IMR-90 (cell line): Measurements from ENCODE around the gene MARCO. TPM values are rescaled to one million over a fixed set of nuclear protein-coding genes. Genes with fewer than 3 reads are reported as not detected.

ENCODE experiments used
- ATAC-seq: fragments of 200-7000 bp; cut with Tn5 transposase; 2 replicates; pipeline ENCODE4 v1.9.1; 2020; ENCODE audit warnings: low read depth, mild to moderate bottlenecking, moderate library complexity
- BruUV-seq: library from RNA; stranded (reverse); fragments of 400-500 nt; replicated peaks from 2 replicates; lab custom pipeline; 2021; lab: Mats Ljungman, UMichigan
- CTCF ChIA-PET: fragments of 300-600 bp; formaldehyde crosslinking; extraction: SDS; loops from one replicate; lab custom pipeline; 2021; ENCODE audit warnings: antibody characterized with exemption; lab: Yijun Ruan, JAX
- POLR2A ChIA-PET: fragments of 300-600 bp; sonication (Branson Sonifier 250); formaldehyde crosslinking; loops from one replicate; lab custom pipeline; 2022; ENCODE audit warnings: antibody characterized with exemption; ENCODE audit not compliant: unreplicated experiment; lab: Charles Lee
- DNase-seq: peaks from one replicate; pipeline ENCODE4 v3.0.0; 2013
- H2AFZ ChIP-seq: replicated peaks from 2 replicates; pipeline ENCODE3; 2013; ENCODE audit warnings: low read length, mild to moderate bottlenecking; ENCODE audit not compliant: poor library complexity
- H2AK5ac ChIP-seq: 2 replicates; pipeline ENCODE4 v1.6.1; 2013; ENCODE audit warnings: low read depth, low read length, inconsistent platforms
- H2AK9ac ChIP-seq: replicated peaks from 2 replicates; pipeline ENCODE3; 2013; ENCODE audit warnings: mild to moderate bottlenecking, low read depth, low read length, moderate library complexity; ENCODE audit not compliant: poor library complexity
- H2BK120ac ChIP-seq: 2 replicates; pipeline ENCODE4 v1.6.1; 2013; ENCODE audit warnings: low read depth, low read length, inconsistent platforms
- H2BK15ac ChIP-seq: 3 replicates; pipeline ENCODE4 v1.6.1; 2013; ENCODE audit warnings: low read depth, low read length, inconsistent platforms
- H2BK20ac ChIP-seq: 2 replicates; pipeline ENCODE4 v1.6.1; 2013; ENCODE audit warnings: low read depth, mild to moderate bottlenecking, inconsistent platforms, low read length, moderate library complexity
- H2BK5ac ChIP-seq: 2 replicates; pipeline ENCODE4 v1.6.1; 2013; ENCODE audit warnings: mild to moderate bottlenecking, low read depth, low read length, inconsistent platforms; ENCODE audit not compliant: poor library complexity, severe bottlenecking
- H3K14ac ChIP-seq: replicated peaks from 2 replicates; pipeline ENCODE4 v1.6.1; 2013; ENCODE audit warnings: low read depth, low read length, inconsistent platforms
- H3K18ac ChIP-seq: 2 replicates; pipeline ENCODE4 v1.6.1; 2013; ENCODE audit warnings: low read depth, low read length, control low read depth
- H3K23ac ChIP-seq: 2 replicates; pipeline ENCODE4 v1.6.1; 2013; ENCODE audit warnings: low read depth, low read length, inconsistent platforms
- H3K27ac ChIP-seq: 2 replicates; pipeline ENCODE4 v1.5.1; 2013; ENCODE audit warnings: mild to moderate bottlenecking, control low read depth, low read length; ENCODE audit not compliant: insufficient read depth
- H3K27me3 ChIP-seq: 2 replicates; pipeline ENCODE4 v1.6.1; 2013; ENCODE audit warnings: low read length; ENCODE audit not compliant: control insufficient read depth, insufficient read depth
- H3K36me3 ChIP-seq: 2 replicates; pipeline ENCODE4 v1.6.1; 2013; ENCODE audit warnings: low read length, mixed read lengths; ENCODE audit not compliant: control insufficient read depth, insufficient read depth
- H3K4ac ChIP-seq: 2 replicates; pipeline ENCODE4 v1.6.1; 2013; ENCODE audit warnings: low read depth, low read length, inconsistent platforms
- H3K4me1 ChIP-seq: 2 replicates; pipeline ENCODE4 v1.6.1; 2013; ENCODE audit warnings: low read length, mixed read lengths; ENCODE audit not compliant: control insufficient read depth, insufficient read depth
- H3K4me2 ChIP-seq: 2 replicates; pipeline ENCODE4 v1.6.1; 2013; ENCODE audit warnings: low read depth, mild to moderate bottlenecking, control low read depth, low read length, moderate library complexity
- H3K4me3 ChIP-seq: 2 replicates; pipeline ENCODE4 v1.5.1; 2013; ENCODE audit warnings: low read depth, mild to moderate bottlenecking, control low read depth, low read length, moderate library complexity; ENCODE audit not compliant: insufficient read depth
- H3K56ac ChIP-seq: 2 replicates; pipeline ENCODE4 v1.6.1; 2013; ENCODE audit warnings: low read length, inconsistent platforms; ENCODE audit not compliant: insufficient read depth; ENCODE audit errors: extremely low read depth
- H3K79me1 ChIP-seq, 2 experiments: 2 replicates each; pipeline ENCODE4 v1.6.1; 2013; ENCODE audit warnings: low read length in 2 of 2, inconsistent platforms in 1 of 2, low read depth in 1 of 2
- H3K9ac ChIP-seq: 2 replicates; pipeline ENCODE4 v1.6.1; 2013; ENCODE audit warnings: low read depth, low read length, control low read depth
- H3K9me1 ChIP-seq: 2 replicates; pipeline ENCODE4 v1.6.1; 2013; ENCODE audit warnings: low read length, inconsistent platforms; ENCODE audit not compliant: insufficient read depth
- H3K9me3 ChIP-seq: 2 replicates; pipeline ENCODE4 v1.6.1; 2013; ENCODE audit warnings: low read length; ENCODE audit not compliant: control insufficient read depth, insufficient read depth
- H4K20me1 ChIP-seq: 2 replicates; pipeline ENCODE4 v1.6.1; 2013; ENCODE audit warnings: low read length, inconsistent platforms; ENCODE audit not compliant: insufficient read depth
- H4K5ac ChIP-seq: 2 replicates; pipeline ENCODE4 v1.6.1; 2013; ENCODE audit warnings: mild to moderate bottlenecking, low read depth, low read length, control low read depth
- H4K8ac ChIP-seq, 2 experiments: 2 replicates each; pipeline ENCODE4 v1.6.1; 2013; ENCODE audit warnings: low read depth in 2 of 2, low read length in 2 of 2, control low read depth in 1 of 2, inconsistent platforms in 1 of 2
- H4K91ac ChIP-seq: 2 replicates; pipeline ENCODE4 v1.6.1; 2013; ENCODE audit warnings: low read depth, low read length, inconsistent platforms; ENCODE audit not compliant: insufficient read depth
- BHLHE40 ChIP-seq: fragments of 150-350 bp; IDR thresholded peaks from 2 replicates; pipeline ENCODE4 v1.6.1; 2016; ENCODE audit warnings: mild to moderate bottlenecking, low read depth, low read length
- CEBPB ChIP-seq: IDR thresholded peaks from 2 replicates; pipeline ENCODE4 v1.6.1; 2012; ENCODE audit warnings: low read depth, low read length, improper control_type of control experiment
- CHD1 ChIP-seq: IDR thresholded peaks from 2 replicates; pipeline ENCODE4 v1.6.1; 2012; ENCODE audit warnings: low read depth, low read length, improper control_type of control experiment
- MAFK ChIP-seq: IDR thresholded peaks from 2 replicates; pipeline ENCODE4 v1.6.1; 2012; ENCODE audit warnings: low read depth, low read length, improper control_type of control experiment
- MAZ ChIP-seq: IDR thresholded peaks from 2 replicates; pipeline ENCODE4 v1.6.1; 2012; ENCODE audit warnings: low read depth, mild to moderate bottlenecking, low read length, improper control_type of control experiment, moderate library complexity, borderline replicate concordance
- MXI1 ChIP-seq: IDR thresholded peaks from 2 replicates; pipeline ENCODE4 v1.6.1; 2012; ENCODE audit warnings: low read depth, mild to moderate bottlenecking, low read length, moderate library complexity, borderline replicate concordance
- NFE2L2 ChIP-seq: fragments of 150-350 bp; IDR thresholded peaks from 2 replicates; pipeline ENCODE4 v1.6.1; 2016; ENCODE audit warnings: low read depth, mild to moderate bottlenecking, low read length
- POLR2A ChIP-seq: IDR thresholded peaks from 2 replicates; pipeline ENCODE4 v1.6.1; 2012; ENCODE audit warnings: mild to moderate bottlenecking, low read depth, low read length
- RAD21 ChIP-seq: IDR thresholded peaks from 2 replicates; pipeline ENCODE4 v1.6.1; 2012; ENCODE audit warnings: low read length, improper control_type of control experiment
- RCOR1 ChIP-seq: IDR thresholded peaks from 2 replicates; pipeline ENCODE4 v1.6.1; 2012; ENCODE audit warnings: mild to moderate bottlenecking, low read length, improper control_type of control experiment; ENCODE audit not compliant: insufficient replicate concordance
- RFX5 ChIP-seq: IDR thresholded peaks from 2 replicates; pipeline ENCODE4 v1.8.0; 2012; ENCODE audit warnings: low read depth, mild to moderate bottlenecking, low read length, moderate library complexity
- WGBS, 2 experiments: methylation state at CpG; one replicate each; pipeline versions ENCODE4 v1.1.5 to v1.1.7; 2013; ENCODE audit warnings: missing lambda C conversion rate in 2 of 2; ENCODE audit not compliant: insufficient read length in 1 of 2; ENCODE audit errors: extremely low coverage in 2 of 2; 5-methylcytosine and 5-hydroxymethylcytosine counted together
- dilution Hi-C: fragments of 300-500 bp; cut with HindIII; formaldehyde crosslinking; loops from one replicate; pipeline ENCODE4 v1.14.3; 2018; ENCODE audit warnings: low sequenced_read_pairs; ENCODE audit not compliant: unreplicated experiment
- in situ Hi-C: fragments of 300-500 bp; cut with MboI; formaldehyde crosslinking; loops from 3 replicates; pipeline ENCODE4 v1.14.3; 2019; ENCODE audit warnings: low sequenced_read_pairs, inconsistent platforms, mixed read lengths
- intact Hi-C: fragments of 100-400 bp; cut with micrococcal nuclease; formaldehyde crosslinking; loops from 2 replicates; pipeline ENCODE4 v1.10.0; 2022
- polyA plus RNA-seq, 3 experiments: library from polyadenylated mRNA; depleted of rRNA; stranded (reverse); fragments of >200 nt; gene quantifications; 2 replicates each; pipeline ENCODE4 v1.2.3, GENCODE V29; 2012; ENCODE audit warnings: low replicate concordance in 1 of 3
- total RNA-seq: library from RNA; depleted of rRNA; stranded (reverse); fragments of >200 nt; gene quantifications from 2 replicates; pipeline ENCODE4 v1.2.3, GENCODE V29; 2012
- TF ChIP-seq, protein P1 (sequence below): conservative IDR thresholded peaks from 2 replicates; pipeline ENCODE4 v1.5.1; 2012; ENCODE audit warnings: mild to moderate bottlenecking, low read depth, low read length, improper control_type of control experiment
- TF ChIP-seq, protein P2 (sequence below): fragments of 150-350 bp; IDR thresholded peaks from 2 replicates; pipeline ENCODE4 v1.6.1; 2016; ENCODE audit warnings: low read depth, mild to moderate bottlenecking, low read length, moderate library complexity, borderline replicate concordance
- TF ChIP-seq, protein P3 (sequence below): fragments of 150-350 bp; IDR thresholded peaks from 2 replicates; pipeline ENCODE4 v1.6.1; 2017; ENCODE audit warnings: mild to moderate bottlenecking, antibody characterized with exemption, low read length, low read depth

The MARCO gene
- total and polyA plus RNA-seq, 2 of the 4 experiments (the other 2 are of a cell fraction), result not detected

DNA sequence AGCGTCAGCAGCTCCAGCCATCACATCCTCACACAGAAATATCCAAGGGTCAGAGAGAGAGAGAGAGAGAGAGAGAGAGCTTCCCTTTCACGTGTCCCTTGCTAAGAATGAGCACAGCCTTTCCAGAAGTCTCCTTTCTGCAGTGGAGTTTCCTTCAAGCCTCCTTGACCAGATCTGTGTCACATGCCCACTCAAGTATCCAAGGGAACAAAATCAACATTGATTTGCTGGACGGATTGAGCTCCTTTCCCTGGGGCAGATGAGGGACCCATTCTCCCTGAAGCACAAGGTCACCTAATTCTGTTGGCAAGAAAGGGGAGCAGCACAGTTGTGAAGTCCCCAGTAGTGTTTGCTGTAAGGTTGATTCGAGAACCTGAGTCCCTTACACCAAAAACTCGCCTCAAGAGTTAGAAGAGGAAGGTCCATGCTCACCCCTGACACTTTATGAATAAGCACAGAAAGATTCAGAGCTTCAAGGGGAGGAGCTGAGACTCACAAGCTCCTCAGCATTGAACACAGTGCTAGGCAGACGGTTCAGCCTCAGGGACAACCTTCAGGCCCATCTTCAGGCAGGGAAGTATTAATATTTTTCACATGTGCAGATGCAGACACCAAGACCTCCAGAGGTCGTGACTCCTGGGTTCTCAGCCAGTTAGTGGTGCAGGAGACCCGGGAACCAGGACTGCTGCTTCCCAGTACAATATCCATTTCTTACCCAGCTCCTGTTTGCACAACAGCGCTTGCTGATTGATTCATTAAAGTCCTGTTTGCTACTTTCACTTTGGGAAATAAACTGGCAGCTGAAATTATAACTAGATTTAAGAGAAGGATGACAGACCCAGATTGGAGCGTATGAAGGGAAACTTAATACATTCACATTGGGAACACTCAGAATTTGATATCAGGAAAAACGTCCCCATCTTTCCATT, 38.2 kb upstream of the MARCO start:
- no peak overlapping the region for H3K27ac ChIP-seq
- 0 out of 2 replicates have a peak, but pooled peaks cover 2% of the 10 kb centered on the region for H3K9me3 ChIP-seq
- dilution Hi-C loops (no loop called here), intact Hi-C loops (no loop called here), in situ Hi-C loops (no loop called here)
- BruUV-seq, result no TSS peak
- no peaks in the 10 kb centered on the region for H3K9me1 ChIP-seq
- no peak overlapping the region for H2BK5ac ChIP-seq
- 33% methylated on average over 1 of the region's 11 CpGs; no CpG with 5 or more reads in 1 of the 2 experiments for WGBS, 2 experiments
- H2BK20ac ChIP-seq, result no peak overlapping the region
- H2AK5ac ChIP-seq, result no peak overlapping the region
- no peak overlapping the region for H4K5ac ChIP-seq
- H2BK120ac ChIP-seq, result no peak overlapping the region
- H2BK15ac ChIP-seq, result no peak overlapping the region
- no peak overlapping the region for H4K91ac ChIP-seq
- H3K4me1 ChIP-seq, result no peaks in the 10 kb centered on the region
- H2AK9ac ChIP-seq, result no peak overlapping the region
- ChIA-PET POLR2A (no interaction called here), CTCF (no interaction called here)
- no peak overlapping the region for H4K8ac ChIP-seq
- TF ChIP-seq NFE2L2 (no peak), BHLHE40 (no peak), RFX5 (no peak), CHD1 (no peak), MAFK (no peak), CEBPB (no peak), MAZ (no peak), RAD21 (no peak), POLR2A (no peak), MXI1 (no peak), RCOR1 (no peak)
- TF ChIP-seq, protein P1, sequence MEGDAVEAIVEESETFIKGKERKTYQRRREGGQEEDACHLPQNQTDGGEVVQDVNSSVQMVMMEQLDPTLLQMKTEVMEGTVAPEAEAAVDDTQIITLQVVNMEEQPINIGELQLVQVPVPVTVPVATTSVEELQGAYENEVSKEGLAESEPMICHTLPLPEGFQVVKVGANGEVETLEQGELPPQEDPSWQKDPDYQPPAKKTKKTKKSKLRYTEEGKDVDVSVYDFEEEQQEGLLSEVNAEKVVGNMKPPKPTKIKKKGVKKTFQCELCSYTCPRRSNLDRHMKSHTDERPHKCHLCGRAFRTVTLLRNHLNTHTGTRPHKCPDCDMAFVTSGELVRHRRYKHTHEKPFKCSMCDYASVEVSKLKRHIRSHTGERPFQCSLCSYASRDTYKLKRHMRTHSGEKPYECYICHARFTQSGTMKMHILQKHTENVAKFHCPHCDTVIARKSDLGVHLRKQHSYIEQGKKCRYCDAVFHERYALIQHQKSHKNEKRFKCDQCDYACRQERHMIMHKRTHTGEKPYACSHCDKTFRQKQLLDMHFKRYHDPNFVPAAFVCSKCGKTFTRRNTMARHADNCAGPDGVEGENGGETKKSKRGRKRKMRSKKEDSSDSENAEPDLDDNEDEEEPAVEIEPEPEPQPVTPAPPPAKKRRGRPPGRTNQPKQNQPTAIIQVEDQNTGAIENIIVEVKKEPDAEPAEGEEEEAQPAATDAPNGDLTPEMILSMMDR, result no peak
- TF ChIP-seq, protein P2, sequence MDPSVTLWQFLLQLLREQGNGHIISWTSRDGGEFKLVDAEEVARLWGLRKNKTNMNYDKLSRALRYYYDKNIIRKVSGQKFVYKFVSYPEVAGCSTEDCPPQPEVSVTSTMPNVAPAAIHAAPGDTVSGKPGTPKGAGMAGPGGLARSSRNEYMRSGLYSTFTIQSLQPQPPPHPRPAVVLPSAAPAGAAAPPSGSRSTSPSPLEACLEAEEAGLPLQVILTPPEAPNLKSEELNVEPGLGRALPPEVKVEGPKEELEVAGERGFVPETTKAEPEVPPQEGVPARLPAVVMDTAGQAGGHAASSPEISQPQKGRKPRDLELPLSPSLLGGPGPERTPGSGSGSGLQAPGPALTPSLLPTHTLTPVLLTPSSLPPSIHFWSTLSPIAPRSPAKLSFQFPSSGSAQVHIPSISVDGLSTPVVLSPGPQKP, result no peak
- TF ChIP-seq, protein P3, sequence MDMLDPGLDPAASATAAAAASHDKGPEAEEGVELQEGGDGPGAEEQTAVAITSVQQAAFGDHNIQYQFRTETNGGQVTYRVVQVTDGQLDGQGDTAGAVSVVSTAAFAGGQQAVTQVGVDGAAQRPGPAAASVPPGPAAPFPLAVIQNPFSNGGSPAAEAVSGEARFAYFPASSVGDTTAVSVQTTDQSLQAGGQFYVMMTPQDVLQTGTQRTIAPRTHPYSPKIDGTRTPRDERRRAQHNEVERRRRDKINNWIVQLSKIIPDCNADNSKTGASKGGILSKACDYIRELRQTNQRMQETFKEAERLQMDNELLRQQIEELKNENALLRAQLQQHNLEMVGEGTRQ, result no peak
- DNase-seq (no peak), ATAC-seq (no peak)
- no peak overlapping the region for H3K9ac ChIP-seq
- H3K14ac ChIP-seq, result no peak overlapping the region
- H3K56ac ChIP-seq, result no peak overlapping the region
- H3K79me1 ChIP-seq, result no peaks in the 10 kb centered on the region
- H2AFZ ChIP-seq, result no peak overlapping the region
- H3K27me3 ChIP-seq, result no peaks in the 10 kb centered on the region
- no peak overlapping the region for H3K4ac ChIP-seq
- H3K18ac ChIP-seq, result no peak overlapping the region
- no peak overlapping the region for H3K4me3 ChIP-seq
- no peak overlapping the region for H3K4me2 ChIP-seq
- H3K23ac ChIP-seq, result no peak overlapping the region
- no peaks in the 10 kb centered on the region for H4K20me1 ChIP-seq
- no peaks in the 10 kb centered on the region for H3K36me3 ChIP-seq
